Erythroblast (primary cell): Measurements from ENCODE around the gene KCNQ2.

ENCODE experiments used
- GATA1 ChIP-seq: IDR thresholded peaks from 2 replicates; pipeline ENCODE4 v1.6.1; 2011; ENCODE audit warnings: low read depth, mild to moderate bottlenecking, control low read depth, low read length, moderate library complexity
- POLR2A ChIP-seq: IDR thresholded peaks from 2 replicates; pipeline ENCODE4 v1.6.1; 2011; ENCODE audit warnings: mild to moderate bottlenecking, low read length

DNA sequence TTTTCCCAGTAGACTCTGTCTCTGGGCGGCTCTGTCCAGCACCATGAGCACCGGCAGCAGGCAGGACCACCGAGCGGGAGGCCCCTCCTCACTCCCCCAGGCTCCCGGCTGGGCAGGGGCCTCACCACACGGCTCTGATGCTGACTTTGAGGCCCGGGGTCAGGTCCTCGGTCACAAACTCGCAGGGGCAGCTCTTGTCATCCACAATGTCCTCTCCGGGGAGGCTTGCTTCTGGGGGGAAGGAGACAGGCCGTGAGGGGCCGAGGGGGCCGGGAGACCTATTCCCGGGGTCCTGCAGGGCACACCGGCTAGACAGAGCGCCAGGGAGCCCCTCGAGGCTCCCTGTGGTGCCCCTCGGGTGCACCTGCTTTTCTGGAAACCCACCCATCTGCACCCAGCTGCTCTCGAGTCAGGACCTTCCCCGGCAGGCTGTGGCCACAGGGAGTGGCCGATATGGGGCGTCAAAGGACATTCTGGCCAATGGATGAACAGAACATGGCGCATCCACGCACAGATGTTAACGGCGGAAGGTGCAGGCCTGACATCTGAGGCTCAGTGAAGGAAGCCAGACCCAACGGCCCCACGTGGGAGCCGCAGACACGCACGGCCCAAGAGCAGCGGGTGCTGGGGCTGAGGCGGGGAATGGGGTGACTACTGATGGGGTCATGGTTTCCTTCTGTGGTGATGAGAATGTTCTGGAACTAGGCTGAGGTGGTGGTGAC is 58.3 kb downstream of the KCNQ2 start:
- TF ChIP-seq POLR2A, result no peak
- TF ChIP-seq GATA1, result no peak
